WI38 (cell line): Measurements from ENCODE around the gene LDHAL6A.
"Not testable (repeated sequence)": the region's sequence is repeated elsewhere in the genome, so short reads cannot be mapped to it uniquely, and the experiment has no call there.

ENCODE experiments used
- H3K4me3 ChIP-seq: 2 replicates; pipeline ENCODE4 v1.5.1; 2011; ENCODE audit warnings: low read depth, mild to moderate bottlenecking, control low read depth, low read length
- TF ChIP-seq, protein P1 (sequence below): IDR thresholded peaks from 2 replicates; pipeline ENCODE4 v1.5.1; 2012; ENCODE audit warnings: low read depth, mild to moderate bottlenecking, control low read depth, low read length

The LDHAL6A gene

DNA sequence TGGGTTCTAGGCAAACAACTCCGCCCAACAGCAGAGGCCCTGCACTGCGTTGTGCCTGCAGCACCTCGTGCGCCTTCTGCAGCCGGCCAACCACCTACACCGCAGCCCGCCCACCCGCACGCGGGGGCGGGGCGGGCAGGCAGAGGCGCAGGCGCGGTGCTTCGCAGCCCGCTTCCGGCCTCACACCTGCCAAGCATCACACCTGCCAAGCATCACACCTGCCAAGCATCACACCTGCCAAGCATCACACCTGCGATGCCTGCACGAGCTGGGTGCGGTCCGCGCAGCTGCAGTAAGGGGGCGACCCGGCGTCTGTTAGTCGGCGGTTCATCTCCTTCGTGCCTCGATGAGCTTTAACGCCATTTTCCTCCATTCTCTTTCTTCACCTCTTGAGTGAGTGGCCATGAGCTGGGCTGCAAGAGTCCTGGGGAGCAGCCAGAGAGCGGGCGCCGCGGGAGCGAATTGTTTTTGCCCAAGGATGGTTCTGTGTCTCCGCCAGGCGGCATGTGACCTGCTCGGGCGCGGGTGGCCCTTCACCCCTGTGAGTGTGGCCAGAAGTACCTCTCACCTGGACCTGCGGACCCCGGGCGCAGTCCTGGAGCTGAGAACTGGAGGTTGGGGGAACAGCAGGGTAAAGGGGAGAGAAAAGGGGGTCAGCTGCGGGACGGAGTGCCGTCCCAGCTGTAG, at the start of gene LDHAL6A:
TSS of gene LDHAL6A (plus strand) at position 171 of the 687 bp plus-strand sequence. CDS start 825 bp downstream, outside the sequence.
- no peak within 1 kb of the TSS for H3K4me3 ChIP-seq
- TF ChIP-seq, protein P1, sequence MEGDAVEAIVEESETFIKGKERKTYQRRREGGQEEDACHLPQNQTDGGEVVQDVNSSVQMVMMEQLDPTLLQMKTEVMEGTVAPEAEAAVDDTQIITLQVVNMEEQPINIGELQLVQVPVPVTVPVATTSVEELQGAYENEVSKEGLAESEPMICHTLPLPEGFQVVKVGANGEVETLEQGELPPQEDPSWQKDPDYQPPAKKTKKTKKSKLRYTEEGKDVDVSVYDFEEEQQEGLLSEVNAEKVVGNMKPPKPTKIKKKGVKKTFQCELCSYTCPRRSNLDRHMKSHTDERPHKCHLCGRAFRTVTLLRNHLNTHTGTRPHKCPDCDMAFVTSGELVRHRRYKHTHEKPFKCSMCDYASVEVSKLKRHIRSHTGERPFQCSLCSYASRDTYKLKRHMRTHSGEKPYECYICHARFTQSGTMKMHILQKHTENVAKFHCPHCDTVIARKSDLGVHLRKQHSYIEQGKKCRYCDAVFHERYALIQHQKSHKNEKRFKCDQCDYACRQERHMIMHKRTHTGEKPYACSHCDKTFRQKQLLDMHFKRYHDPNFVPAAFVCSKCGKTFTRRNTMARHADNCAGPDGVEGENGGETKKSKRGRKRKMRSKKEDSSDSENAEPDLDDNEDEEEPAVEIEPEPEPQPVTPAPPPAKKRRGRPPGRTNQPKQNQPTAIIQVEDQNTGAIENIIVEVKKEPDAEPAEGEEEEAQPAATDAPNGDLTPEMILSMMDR = no peak

DNA sequence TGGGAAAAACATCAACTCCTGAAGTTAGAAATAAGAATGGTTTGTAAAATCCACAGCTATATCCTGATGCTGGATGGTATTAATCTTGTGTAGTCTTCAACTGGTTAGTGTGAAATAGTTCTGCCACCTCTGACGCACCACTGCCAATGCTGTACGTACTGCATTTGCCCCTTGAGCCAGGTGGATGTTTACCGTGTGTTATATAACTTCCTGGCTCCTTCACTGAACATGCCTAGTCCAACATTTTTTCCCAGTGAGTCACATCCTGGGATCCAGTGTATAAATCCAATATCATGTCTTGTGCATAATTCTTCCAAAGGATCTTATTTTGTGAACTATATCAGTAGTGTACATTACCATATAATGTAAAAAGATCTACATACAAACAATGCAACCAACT, 48.3 kb upstream of the LDHAL6A start:
- not testable (repeated sequence) for H3K4me3 ChIP-seq

DNA sequence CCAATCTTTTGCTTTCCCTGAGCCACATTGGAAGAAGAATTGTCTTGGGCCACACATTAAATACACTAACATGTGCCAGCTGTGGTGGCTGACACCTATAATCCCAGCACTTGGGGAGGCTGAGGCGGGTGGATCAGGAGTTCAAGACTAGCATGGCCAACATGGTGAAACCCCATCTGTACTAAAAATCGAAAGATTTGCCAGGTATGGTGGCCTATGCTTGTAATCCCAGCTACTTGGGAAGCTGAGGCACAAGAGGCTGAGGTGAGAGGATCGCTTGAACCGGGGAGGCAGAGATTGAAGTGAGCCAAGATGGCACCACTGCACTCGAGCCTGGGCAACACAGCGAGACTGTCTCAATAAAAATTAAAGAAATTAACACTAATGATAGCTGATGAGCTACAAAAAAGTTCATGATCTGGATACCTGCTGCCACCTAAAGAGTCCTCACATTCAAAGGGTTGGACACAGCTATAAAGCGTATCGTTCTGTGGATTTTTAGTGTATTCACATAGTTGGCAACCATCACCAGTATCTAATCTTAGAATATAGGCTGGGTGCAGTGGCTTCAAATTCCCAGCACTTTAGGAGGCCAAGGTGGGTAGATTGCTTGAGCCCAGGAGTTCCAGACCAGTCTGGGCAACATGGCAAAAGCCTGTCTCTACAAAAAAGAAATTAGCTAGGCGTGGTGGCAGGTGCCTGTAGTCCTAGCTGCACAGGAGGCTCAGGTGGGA, 46.9 kb upstream of the LDHAL6A start:
- no peak overlapping the region for H3K4me3 ChIP-seq

DNA sequence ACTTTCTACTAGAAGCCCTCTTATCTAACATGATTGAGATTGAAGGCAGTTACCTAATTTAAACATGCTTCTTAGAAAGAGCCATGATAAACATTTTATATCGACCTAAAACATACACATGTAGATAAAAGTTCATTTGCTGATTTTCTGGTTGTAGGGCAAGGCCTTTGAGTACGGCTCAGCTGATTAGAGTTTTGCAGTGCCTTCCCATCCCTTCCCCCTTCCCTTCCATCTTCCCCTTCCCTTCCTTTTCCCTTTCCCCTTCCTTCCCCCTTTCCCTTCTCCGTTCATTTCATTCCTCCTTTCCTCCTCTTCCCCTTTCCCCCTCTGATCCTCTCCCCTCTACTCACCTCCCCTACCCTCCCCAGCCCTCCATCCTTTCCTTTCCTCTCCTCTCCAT, 39.2 kb upstream of the LDHAL6A start:
- H3K4me3 ChIP-seq = no peak overlapping the region
- TF ChIP-seq, protein P1 = no peak

More for the DNA sequence above, 46.9 kb upstream of the LDHAL6A start:
- TF ChIP-seq, protein P1 = no peak

DNA sequence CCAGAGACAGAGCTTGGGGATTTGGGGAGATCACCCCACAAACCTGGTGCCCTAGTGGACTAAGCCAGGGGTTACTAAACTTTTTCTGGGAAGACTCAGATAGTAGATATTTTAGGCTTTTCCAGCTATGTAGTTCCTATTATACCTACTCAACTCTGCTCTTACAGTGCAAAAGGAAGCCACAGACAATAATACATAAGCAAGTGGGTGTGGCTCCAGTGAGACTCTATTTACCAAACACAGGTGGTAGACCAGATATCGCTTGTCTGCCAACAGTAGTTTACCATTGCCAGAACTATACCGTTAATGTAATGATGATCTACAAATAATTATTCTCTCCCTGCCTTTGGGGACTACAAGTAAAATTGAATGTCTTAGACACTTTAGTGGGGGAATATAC, 36.6 kb upstream of the LDHAL6A start:
- TF ChIP-seq, protein P1 = no peak
- no peak overlapping the region for H3K4me3 ChIP-seq

DNA sequence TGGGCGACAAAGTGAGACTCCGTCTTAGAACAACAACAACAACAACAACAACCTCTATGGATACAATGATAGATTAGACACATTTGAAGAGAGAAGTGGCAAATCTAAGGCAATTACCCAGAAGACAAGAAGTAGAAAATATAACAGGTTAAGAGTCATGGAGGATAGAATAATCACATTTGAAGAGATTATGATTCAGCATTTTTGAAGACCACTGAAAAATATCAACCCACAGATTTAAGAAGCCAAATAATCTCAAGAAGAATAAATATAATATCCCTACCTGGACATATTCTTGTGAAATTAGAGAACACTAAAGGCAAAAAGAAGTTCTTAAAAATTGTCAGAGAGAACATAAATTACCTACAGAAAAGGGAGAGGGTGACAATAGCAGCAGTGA, 35.6 kb upstream of the LDHAL6A start:
- H3K4me3 ChIP-seq = no peak overlapping the region
- TF ChIP-seq, protein P1 = no peak

DNA sequence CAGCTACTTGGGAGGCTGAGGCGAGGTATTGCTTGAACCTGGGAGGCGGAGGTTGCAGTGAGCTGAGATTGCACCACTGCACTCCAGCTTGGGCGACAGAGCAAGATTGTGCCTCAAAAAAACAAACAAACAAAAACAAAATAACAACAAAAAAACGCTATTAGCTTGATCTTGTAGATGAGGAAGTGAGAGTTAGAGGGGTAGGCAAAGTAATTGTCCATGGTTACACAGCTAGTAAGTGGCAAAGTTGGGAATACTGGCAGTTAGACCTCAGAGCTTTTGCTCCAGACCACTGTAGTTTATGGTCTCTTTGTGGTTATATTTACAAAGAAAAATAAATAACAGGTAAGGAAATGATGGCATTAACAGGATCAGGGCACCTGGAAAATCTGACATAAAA, 28.4 kb upstream of the LDHAL6A start:
- TF ChIP-seq, protein P1 = no peak
- no peak overlapping the region for H3K4me3 ChIP-seq
